GM19455 (cell line): ENCODE results near the gene ASIC5.

ENCODE experiments used
- ATAC-seq: cut with Tn5 transposase; IDR thresholded peaks from one replicate; pipeline ENCODE4 v1.9.1; 2021; ENCODE audit not compliant: unreplicated experiment

The ASIC5 gene

DNA sequence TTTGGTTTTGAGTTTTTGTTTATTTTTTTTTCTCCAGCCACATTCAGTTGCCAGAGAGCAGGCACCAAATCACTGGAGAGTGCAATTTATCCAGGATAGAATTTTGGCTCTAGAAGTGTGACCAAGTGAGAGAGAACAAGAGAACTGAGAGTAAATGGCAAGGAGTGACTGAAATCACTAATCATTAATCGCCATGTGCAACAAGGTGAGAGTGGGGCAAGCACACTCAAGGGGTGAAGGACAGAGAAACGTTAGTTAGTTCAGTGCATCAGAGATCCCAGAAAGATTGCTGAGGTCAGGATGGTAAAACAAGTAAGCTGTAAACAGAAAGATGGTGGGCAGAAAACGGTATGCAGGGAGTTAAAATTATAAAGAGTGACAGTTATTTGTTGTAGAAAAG lies 17.8 kb upstream of the ASIC5 start:
- ATAC-seq = no peak

DNA sequence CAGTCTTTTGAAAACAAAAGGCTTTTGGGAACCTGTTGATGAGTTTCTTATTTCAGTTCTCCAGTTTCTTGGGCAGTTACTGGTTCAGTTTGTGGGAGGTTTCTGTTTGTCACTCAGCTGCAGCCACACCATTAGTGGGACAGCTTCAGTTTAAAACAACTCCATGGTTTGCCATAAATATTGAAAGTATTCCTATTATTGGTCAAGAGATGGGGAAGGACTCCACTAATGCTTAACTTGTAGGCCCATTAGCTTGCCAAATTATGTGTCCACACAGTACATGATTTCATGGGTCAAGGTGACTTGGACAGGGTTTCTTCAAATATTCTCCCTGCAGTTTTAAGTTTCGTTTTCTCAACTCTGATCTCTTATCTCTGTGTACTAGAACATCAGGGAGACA lies 15.5 kb upstream of the ASIC5 start:
- no peak for ATAC-seq

GRCh38 chr4:155879767-155880166 lies 13.7 kb upstream of the ASIC5 start:
- ATAC-seq = no peak

DNA sequence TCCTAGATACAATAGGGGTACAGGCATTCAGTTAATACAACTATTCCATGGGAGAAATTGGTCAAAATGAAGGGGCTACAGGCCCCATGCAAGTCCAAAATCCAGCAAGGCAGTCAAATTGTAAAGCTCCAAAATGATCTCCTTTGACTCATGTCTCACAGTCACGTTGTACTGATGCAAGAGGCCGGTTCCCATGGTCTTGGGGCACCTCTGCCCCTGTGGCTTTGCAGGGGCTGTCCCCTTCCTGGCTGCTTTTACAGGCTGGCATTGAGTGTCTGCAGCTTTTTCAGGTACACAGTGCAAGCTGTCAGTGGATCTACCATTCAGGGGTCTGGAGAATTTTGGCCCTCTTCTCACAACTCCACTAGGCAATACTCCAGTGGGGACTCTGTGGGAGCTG lies 12.5 kb upstream of the ASIC5 start:
- no peak for ATAC-seq

DNA sequence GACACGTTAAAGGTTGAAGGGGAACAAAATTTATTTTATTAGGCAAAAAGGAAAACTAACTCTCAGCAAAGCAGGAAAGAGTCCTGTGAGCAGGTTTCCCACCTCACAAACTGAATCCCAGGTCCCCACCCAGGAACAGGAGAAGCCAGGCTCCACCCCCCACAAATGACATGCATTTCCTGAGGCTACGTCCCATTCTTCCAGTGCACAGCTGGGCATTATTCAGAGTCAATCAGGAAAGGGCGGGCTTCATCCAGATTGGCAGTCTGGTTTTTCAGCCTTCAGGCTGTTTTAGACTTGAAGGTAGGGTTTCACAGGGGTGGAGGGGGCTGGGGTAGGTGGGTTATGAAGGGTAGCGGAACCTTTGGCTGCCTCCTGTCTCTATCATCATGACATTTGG lies 11.9 kb upstream of the ASIC5 start:
- ATAC-seq = no peak

GRCh38 chr4:155875878-155876277 lies 9.8 kb upstream of the ASIC5 start:
- ATAC-seq = no peak

DNA sequence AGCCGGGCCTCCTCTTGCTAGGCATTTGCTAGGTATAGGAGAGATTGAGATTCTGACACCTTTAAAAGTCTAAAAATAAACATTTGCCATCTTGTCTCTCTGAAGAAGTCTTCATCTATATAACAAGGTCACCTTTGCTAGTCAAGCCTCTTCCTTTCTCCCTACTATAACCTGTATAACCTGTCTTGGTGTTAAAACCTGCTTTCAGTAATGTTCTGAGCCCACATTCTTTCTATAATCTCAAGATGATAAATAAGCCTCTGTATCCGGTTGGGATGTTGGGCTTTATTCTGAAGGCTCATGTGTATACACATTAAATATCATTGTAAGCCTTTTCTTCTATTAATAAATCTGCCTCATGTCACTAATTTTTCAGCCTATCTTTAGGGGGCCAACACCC lies 10.2 kb downstream of the ASIC5 start:
- ATAC-seq = no peak

GRCh38 chr4:155854582-155855226 lies 11.4 kb downstream of the ASIC5 start:
- no peak for ATAC-seq

GRCh38 chr4:155853189-155853588 lies 12.9 kb downstream of the ASIC5 start:
- ATAC-seq = no peak

GRCh38 chr4:155849042-155849441 lies 17.0 kb downstream of the ASIC5 start:
- ATAC-seq = no peak

GRCh38 chr4:155846929-155847328 lies 19.1 kb downstream of the ASIC5 start:
- no peak for ATAC-seq

DNA sequence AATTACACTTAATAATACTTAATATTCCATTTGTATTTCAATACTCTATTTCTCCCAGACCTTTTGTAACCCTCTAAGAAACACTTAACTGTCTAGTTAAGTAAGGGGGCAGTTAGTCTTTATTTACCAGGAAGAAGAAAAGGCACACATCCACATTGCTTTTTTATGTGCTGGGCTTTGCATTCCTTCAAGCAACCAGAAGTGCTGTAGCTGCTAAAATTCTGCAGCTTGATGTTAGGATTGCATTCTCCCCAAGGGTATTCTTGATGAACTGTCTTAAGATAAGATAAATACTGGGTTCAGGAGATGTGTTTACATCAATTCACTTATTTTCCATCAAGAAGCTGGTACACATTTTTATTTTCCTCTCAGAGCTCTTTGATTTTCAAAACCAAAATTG lies 24.0 kb downstream of the ASIC5 start:
- ATAC-seq = no peak

- no peak for ATAC-seq
Measured at GRCh38 chr4:155837203-155837796, 28.8 kb downstream of the ASIC5 start.

DNA sequence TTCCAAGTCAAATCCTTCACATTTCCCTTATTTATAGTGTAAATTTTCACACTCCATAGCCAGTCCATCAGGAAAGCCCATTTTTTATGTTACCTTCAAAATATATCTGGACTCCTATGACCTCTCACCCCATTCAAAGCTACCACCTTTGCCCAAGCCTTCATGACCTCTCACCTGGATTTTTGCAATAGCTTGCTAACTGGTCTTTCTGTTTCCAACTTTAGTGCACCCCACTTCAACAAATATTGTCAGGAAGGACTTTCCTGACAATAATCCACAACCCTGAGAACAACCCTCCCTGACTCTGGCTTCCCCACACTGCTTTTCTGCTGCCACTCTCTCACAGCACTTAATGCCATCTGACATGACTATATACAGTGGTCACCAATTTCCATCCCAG lies 33.4 kb downstream of the ASIC5 start:
- ATAC-seq = no peak

GRCh38 chr4:155828628-155829027 lies 37.4 kb downstream of the ASIC5 start:
- no peak for ATAC-seq

DNA sequence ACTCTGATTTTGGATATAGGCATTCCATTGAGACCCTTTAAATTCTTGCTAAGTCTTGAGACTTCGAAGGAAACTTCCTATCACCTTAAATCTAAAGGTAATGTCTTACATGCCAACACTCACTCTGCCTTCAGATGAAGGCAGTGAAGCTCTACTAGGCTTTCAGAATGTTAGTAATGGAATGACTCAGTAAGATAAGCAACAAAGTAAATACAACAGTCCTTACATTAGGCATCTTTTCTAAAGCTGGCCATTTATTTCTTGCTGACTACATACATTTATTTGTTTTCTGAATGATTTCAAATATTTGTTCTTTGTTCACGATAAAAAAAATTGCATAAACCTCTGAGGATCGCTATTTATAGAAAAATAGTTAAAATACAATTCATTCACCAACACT lies 43.5 kb downstream of the ASIC5 start:
- ATAC-seq = no peak

GRCh38 chr4:155820887-155821518 lies 45.1 kb downstream of the ASIC5 start:
- ATAC-seq = no peak

- ATAC-seq = no peak
Measured at GRCh38 chr4:155819066-155819465, 47.0 kb downstream of the ASIC5 start.

- ATAC-seq = no peak
Measured at GRCh38 chr4:155818639-155819038, 47.4 kb downstream of the ASIC5 start.

DNA sequence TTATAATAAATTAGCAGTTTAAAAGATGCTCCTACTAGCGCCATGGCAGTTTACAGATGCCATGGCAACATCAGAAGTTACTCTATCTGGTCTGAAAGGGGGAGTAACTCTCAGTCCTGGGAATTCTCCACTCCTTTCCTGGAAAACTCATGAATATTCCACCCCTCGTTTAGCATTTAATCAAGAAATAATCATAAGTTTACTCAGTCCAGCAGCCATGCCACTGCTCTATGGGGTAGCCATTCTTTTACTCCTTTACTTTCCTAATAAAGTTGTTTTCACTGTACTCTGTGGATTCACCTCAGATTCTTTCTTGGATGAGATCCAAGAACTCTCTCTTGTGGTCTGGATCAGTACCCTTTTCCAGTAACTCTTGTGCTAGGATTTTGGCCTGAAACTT lies 55.0 kb downstream of the ASIC5 start:
- ATAC-seq = no peak

DNA sequence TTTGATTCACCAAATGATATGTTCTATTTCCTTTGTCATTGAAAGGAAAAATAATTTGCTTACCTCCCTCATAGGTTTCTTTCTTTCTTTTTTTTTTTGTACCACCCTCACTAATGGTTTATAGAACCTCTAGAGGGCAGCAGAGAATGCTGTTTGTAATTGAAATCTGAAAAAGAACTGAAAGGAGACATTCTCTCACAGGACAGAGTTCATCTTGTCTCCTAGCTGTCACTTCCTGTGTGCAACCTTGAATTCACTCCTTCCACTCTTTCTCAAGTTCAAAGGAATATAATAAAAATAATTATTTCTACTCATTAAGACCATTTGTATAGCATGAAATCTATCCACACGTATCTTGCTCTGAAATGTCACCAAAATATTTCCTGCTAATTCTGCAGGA lies 56.2 kb downstream of the ASIC5 start:
- peak; percentile 92 for ATAC-seq

GRCh38 chr4:155807021-155807420 lies 59.1 kb downstream of the ASIC5 start:
- ATAC-seq = no peak

GRCh38 chr4:155805016-155805415 lies 61.1 kb downstream of the ASIC5 start:
- no peak for ATAC-seq
